K562 (cell line): ENCODE data around the gene ITGA1. TPM values are rescaled to one million over a fixed set of nuclear protein-coding genes. Genes with fewer than 3 reads are reported as not detected.

Experiments used
- ATAC-seq: fragments of 200-7000 bp; cut with Tn5 transposase; 3 replicates; pipeline ENCODE4 v1.9.1; 2020; ENCODE audit warnings: moderate library complexity
- BruUV-seq: library from RNA; stranded (reverse); fragments of 400-500 nt; replicated peaks from 2 replicates; lab custom pipeline; 2021; lab: Mats Ljungman, UMichigan
- CTCF ChIA-PET: fragments of 300-600 bp; formaldehyde crosslinking; extraction: SDS; loops from one replicate; lab custom pipeline; 2021; ENCODE audit warnings: low intra/inter-chr PET ratio; lab: Yijun Ruan, JAX
- POLR2A ChIA-PET: fragments of 300-600, 350-650 bp; sonication (Branson Sonifier 250); formaldehyde crosslinking; extraction: SDS; loops from one replicate; lab custom pipeline; 2021; ENCODE audit warnings: antibody characterized with exemption, inconsistent platforms; lab: Yijun Ruan, JAX
- DNase-seq, 4 experiments: peaks; one replicate each; pipeline versions ENCODE4 v3.0.0 to v3.0.0-alpha.2; 2011 to 2018; ENCODE audit warnings: low spot score in 3 of 4, mixed read lengths in 3 of 4; ENCODE audit errors: extremely low read depth in 1 of 4
- FAIRE-seq: peaks from 2 replicates; lab custom pipeline; 2011; peaks lifted over from hg19 to GRCh38; lab: Jason Lieb, UNC
- H2AFZ ChIP-seq: 2 replicates; pipeline ENCODE4 v1.6.0; 2011; ENCODE audit warnings: low read depth, low read length, control low read depth, inconsistent platforms
- H3K27ac ChIP-seq: fragments of 200-600 bp; 3 replicates; pipeline ENCODE4 v1.8.0; 2011; ENCODE audit warnings: low read depth, mild to moderate bottlenecking, control low read depth, inconsistent platforms, low read length, moderate library complexity, mixed read lengths; ENCODE audit errors: extremely low read depth
- H3K27me3 ChIP-seq, 2 experiments: fragments of 300-600 bp in 1 of 2; 2 replicates in 1 of 2; 3 replicates in 1 of 2; pipeline versions ENCODE4 v1.6.0 to v1.8.0; 2011; ENCODE audit warnings: inconsistent platforms in 2 of 2, low read length in 2 of 2, mild to moderate bottlenecking in 1 of 2, mixed read lengths in 1 of 2, moderate library complexity in 1 of 2; ENCODE audit not compliant: control insufficient read depth in 2 of 2, insufficient read depth in 2 of 2
- H3K36me3 ChIP-seq: fragments of 300-600 bp; 3 replicates; pipeline ENCODE4 v1.8.0; 2011; ENCODE audit warnings: mild to moderate bottlenecking, low read length, inconsistent platforms; ENCODE audit not compliant: control insufficient read depth, insufficient read depth
- H3K4me1 ChIP-seq, 2 experiments: fragments of 200-600 bp in 1 of 2; replicated peaks in 1 of 2; 2 replicates in 1 of 2; 3 replicates in 1 of 2; pipeline versions ENCODE4 v1.5.1 to v1.8.0; 2011; ENCODE audit warnings: inconsistent platforms in 2 of 2, low read length in 2 of 2, mild to moderate bottlenecking in 1 of 2, mixed read lengths in 1 of 2, moderate library complexity in 1 of 2; ENCODE audit not compliant: control insufficient read depth in 2 of 2, insufficient read depth in 2 of 2
- H3K4me2 ChIP-seq: 2 replicates; pipeline ENCODE4 v1.6.1; 2011; ENCODE audit warnings: low read length, control low read depth, inconsistent platforms, mixed read lengths; ENCODE audit not compliant: insufficient read depth
- H3K4me3 ChIP-seq: fragments of 200-600 bp; sonication (generic), shearing (Covaris generic); 2 replicates; pipeline ENCODE4 v1.5.1; 2016; ENCODE audit warnings: control low read depth, inconsistent platforms
- H3K79me2 ChIP-seq: fragments of 200-600 bp; 3 replicates; pipeline ENCODE4 v1.8.0; 2011; ENCODE audit warnings: low read length, inconsistent platforms; ENCODE audit not compliant: control insufficient read depth, insufficient read depth
- H3K9ac ChIP-seq, 2 experiments: 2 replicates each; pipeline versions ENCODE4 v1.6.0 to v1.6.1; 2011; ENCODE audit warnings: low read depth in 2 of 2, low read length in 2 of 2, control low read depth in 1 of 2, inconsistent platforms in 1 of 2, mild to moderate bottlenecking in 1 of 2, mixed read lengths in 1 of 2; ENCODE audit not compliant: insufficient read depth in 1 of 2
- H3K9me1 ChIP-seq: one replicate; pipeline ENCODE4 v1.6.0; 2011; ENCODE audit warnings: inconsistent platforms, mild to moderate bottlenecking, low read length, moderate library complexity; ENCODE audit not compliant: control insufficient read depth, insufficient read depth
- H3K9me3 ChIP-seq: replicated peaks from 2 replicates; pipeline ENCODE4 v1.5.1; 2011; ENCODE audit warnings: low read depth, low read length, inconsistent platforms; ENCODE audit not compliant: control insufficient read depth, insufficient read depth
- H4K20me1 ChIP-seq: replicated peaks from 2 replicates; pipeline ENCODE4 v1.6.1; 2011; ENCODE audit warnings: low read length, inconsistent platforms, mixed read lengths; ENCODE audit not compliant: control insufficient read depth, insufficient read depth
- CBX1 ChIP-seq: sonication (generic); IDR thresholded peaks from 2 replicates; pipeline ENCODE4 v1.6.1; 2016; ENCODE audit warnings: antibody characterized with exemption, low read depth, mild to moderate bottlenecking
- CHD2 ChIP-seq: IDR thresholded peaks from 2 replicates; pipeline ENCODE4 v1.6.1; 2011; ENCODE audit warnings: low read depth, low read length
- ETV5 ChIP-seq: sonication (generic); formaldehyde crosslinking; IDR thresholded peaks from 2 replicates; pipeline ENCODE4 v1.4.0; 2020; ENCODE audit warnings: low read depth, mild to moderate bottlenecking, missing genetic modification reagents
- LEF1 ChIP-seq: fragments of 450-650 bp; IDR thresholded peaks from 2 replicates; pipeline ENCODE4 v1.6.1; 2016; ENCODE audit warnings: mild to moderate bottlenecking
- MED1 ChIP-seq: sonication (generic); formaldehyde crosslinking; IDR thresholded peaks from 2 replicates; pipeline ENCODE4 v1.8.1; 2023; ENCODE audit warnings: missing genetic modification reagents, borderline replicate concordance
- NCOR1 ChIP-seq: fragments of 450-650 bp; IDR thresholded peaks from 2 replicates; pipeline ENCODE4 v1.6.1; 2016; ENCODE audit warnings: mild to moderate bottlenecking, moderate library complexity
- RBM39 ChIP-seq: fragments of 200-400 bp; formaldehyde crosslinking; optimal IDR thresholded peaks from 2 replicates; pipeline ENCODE3; 2018; ENCODE audit warnings: low read depth, low read length
- SPI1 ChIP-seq: IDR thresholded peaks from 2 replicates; pipeline ENCODE4 v1.6.1; 2011; ENCODE audit warnings: low read depth, low read length, control low read depth, borderline replicate concordance
- TEAD2 ChIP-seq: fragments of 450-650 bp; IDR thresholded peaks from 2 replicates; pipeline ENCODE4 v1.6.1; 2016; ENCODE audit warnings: missing genetic modification characterization, control low read depth, missing compliant biosample characterization
- ZBTB9 ChIP-seq: fragments of 450-650 bp; formaldehyde crosslinking; IDR thresholded peaks from 2 replicates; pipeline ENCODE4 v1.4.0; 2020; ENCODE audit warnings: mild to moderate bottlenecking, moderate library complexity
- WGBS: fragments of 100-300 bp; shearing (Covaris generic); methylation state at CpG from one replicate; pipeline ENCODE4 v1.1.6; 2016; ENCODE audit warnings: low coverage, mixed read lengths; ENCODE audit not compliant: insufficient coverage; ENCODE audit errors: missing lambda C conversion rate; 5-methylcytosine and 5-hydroxymethylcytosine counted together
- in situ Hi-C: fragments of 300-500 bp; cut with MboI; formaldehyde crosslinking; loops from 4 replicates; pipeline ENCODE4 v1.15.0; 2018; ENCODE audit warnings: inconsistent platforms, mixed read lengths
- intact Hi-C: fragments of 100-400 bp; cut with micrococcal nuclease; formaldehyde crosslinking; loops from 2 replicates; pipeline ENCODE4 v1.14.2; 2022
- polyA plus RNA-seq, 8 experiments: library from polyadenylated mRNA; depleted of rRNA in 4 of 8; stranded (reverse) in 5 of 8; unstranded in 3 of 8; fragments of >200 nt; fragmentation: Nextera tagmentation in 2 of 8; fragmentation: Illumina TruSeq in 1 of 8; extraction: Ambion mirVana in 2 of 8; extraction: Trizol in 1 of 8; gene quantifications; 2 replicates each; pipeline versions ENCODE4 v1.2.1 to v1.2.3, GENCODE V29; 2011 to 2014; ENCODE audit warnings: inconsistent platforms in 1 of 8, missing spikeins in 1 of 8
- total RNA-seq, 7 experiments: library from RNA; depleted of rRNA in 6 of 7; stranded (reverse); fragments of >200 nt in 6 of 7; fragmentation: Illumina TruSeq in 2 of 7; extraction: Trizol in 2 of 7; gene quantifications; 2 replicates each; pipeline versions ENCODE4 v1.2.1 to v1.2.3, GENCODE V29; 2011 to 2021; ENCODE audit warnings: low replicate concordance in 1 of 7

Gene ITGA1
- total and polyA plus RNA-seq, 9 of the 15 experiments (the other 6 are each of a cell fraction or from before 2014, with no cell fraction given) = 0.04 to 0.22 TPM; not detected in 7

GRCh38 chr5:52821901-52822300 is 34.2 kb downstream of the ITGA1 start:
- FAIRE-seq (no peak), ATAC-seq (no peak), DNase-seq (no peak)
- in situ Hi-C loops = no loop called here
- no peak overlapping the region for H3K9ac ChIP-seq
- no peaks in the 10 kb centered on the region for H3K79me2 ChIP-seq
- no TSS peak for BruUV-seq
- intact Hi-C loops = no loop called here
- no peak overlapping the region for H3K4me3 ChIP-seq
- no peak overlapping the region for H2AFZ ChIP-seq
- WGBS = 0% methylated on average over 1 of the region's 1 CpG
- H3K9me1 ChIP-seq = no peaks in the 10 kb centered on the region
- H3K4me1 ChIP-seq = no peaks in the 10 kb centered on the region
- H3K9me3 ChIP-seq = no peaks in the 10 kb centered on the region
- H3K36me3 ChIP-seq = no peaks in the 10 kb centered on the region
- H3K4me2 ChIP-seq = no peak overlapping the region
- no peak for TF ChIP-seq ETV5
- TF ChIP-seq RBM39 = no peak
- TF ChIP-seq NCOR1 = no peak
- no peak for TF ChIP-seq CBX1
- no peak overlapping the region for H3K27ac ChIP-seq
- CTCF ChIA-PET = no interaction called here
- no peaks in the 10 kb centered on the region; a peak in 1 of 5 replicates for H3K27me3 ChIP-seq
- H4K20me1 ChIP-seq = no peaks in the 10 kb centered on the region
- POLR2A ChIA-PET = interaction anchor here (1.6 kb wide), 1 partner anchor 23 kb away, joined by 5 read pairs; no protein-coding TSS in a partner anchor

GRCh38 chr5:52822437-52822836 is 34.7 kb downstream of the ITGA1 start:
- ATAC-seq (no peak), DNase-seq (no peak), FAIRE-seq (no peak)
- H4K20me1 ChIP-seq = no peaks in the 10 kb centered on the region
- no peaks in the 10 kb centered on the region for H3K9me1 ChIP-seq
- H3K4me2 ChIP-seq = no peak overlapping the region
- no peaks in the 10 kb centered on the region; a peak in 1 of 5 replicates for H3K27me3 ChIP-seq
- intact Hi-C loops (no loop called here), in situ Hi-C loops (no loop called here)
- CTCF ChIA-PET = no interaction called here
- no peak overlapping the region for H3K27ac ChIP-seq
- BruUV-seq = no TSS peak
- POLR2A ChIA-PET = interaction anchor here (1.6 kb wide), 1 partner anchor 23 kb away, joined by 5 read pairs; no protein-coding TSS in a partner anchor
- H2AFZ ChIP-seq = no peak overlapping the region
- TF ChIP-seq MED1 (CRISPR knock-in tag) (no peak), TEAD2 (no peak), LEF1 (no peak), CHD2 (no peak), ZBTB9 (no peak), SPI1 (no peak)
- H3K9me3 ChIP-seq = no peaks in the 10 kb centered on the region
- H3K4me3 ChIP-seq = no peak overlapping the region
- no peaks in the 10 kb centered on the region for H3K79me2 ChIP-seq
- no peaks in the 10 kb centered on the region for H3K36me3 ChIP-seq
- WGBS = 3% methylated on average over 6 of the region's 6 CpGs
- H3K4me1 ChIP-seq = no peaks in the 10 kb centered on the region
- H3K9ac ChIP-seq = no peak overlapping the region
